NCI-H2227 (cell line): ENCODE results near the gene EP400.
"Not testable (repeated sequence)": the region's sequence is repeated elsewhere in the genome, so short reads cannot be mapped to it uniquely, and the experiment has no call there.

Experiments used
- DNase-seq: peaks from one replicate; lab custom pipeline; 2025; ENCODE audit not compliant: unreplicated experiment; lab: John Stamatoyannopoulos, UW

The EP400 gene

GRCh38 chr12:131948166-131948712 lies 1.5 kb upstream of the EP400 start:
- DNase-seq: no peak

DNA sequence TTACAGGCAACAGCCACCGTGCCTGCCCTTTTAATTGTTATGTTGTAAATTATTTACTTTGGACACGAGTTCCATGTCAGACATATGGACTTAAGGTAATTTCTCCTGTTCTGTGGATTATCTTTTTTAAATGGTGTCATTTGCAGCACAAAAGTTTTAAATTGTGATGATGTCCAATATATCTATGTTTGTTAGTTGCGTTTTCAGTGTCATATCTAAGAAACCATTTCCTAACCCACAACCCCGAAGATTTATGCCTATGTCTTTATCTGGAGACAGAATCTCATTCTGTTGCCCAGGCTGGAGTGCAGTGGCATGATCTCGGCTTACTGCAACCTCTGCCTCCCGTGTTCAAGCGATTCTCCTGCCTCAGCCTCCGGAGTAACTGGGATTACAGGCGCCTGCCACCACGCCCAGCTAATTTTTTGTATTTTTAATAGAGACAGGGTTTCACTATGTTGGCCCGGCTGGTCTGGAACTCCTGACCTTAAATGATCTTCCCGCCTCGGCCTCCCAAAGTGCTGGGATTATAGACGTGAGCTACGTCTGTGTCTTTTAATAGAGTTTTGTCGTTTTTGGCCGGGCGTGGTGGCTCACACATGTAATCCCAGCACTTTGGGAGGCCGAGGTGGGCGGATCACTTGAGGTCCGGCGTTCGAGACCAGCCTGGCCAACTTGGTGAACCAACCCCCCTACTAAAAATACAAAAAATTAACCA lies 870 bp upstream of the EP400 start:
- DNase-seq: not testable (repeated sequence)

- DNase-seq: peak; percentile 68
Measured at GRCh38 chr12:131950182-131950913, 606 bp downstream of the EP400 start.

DNA sequence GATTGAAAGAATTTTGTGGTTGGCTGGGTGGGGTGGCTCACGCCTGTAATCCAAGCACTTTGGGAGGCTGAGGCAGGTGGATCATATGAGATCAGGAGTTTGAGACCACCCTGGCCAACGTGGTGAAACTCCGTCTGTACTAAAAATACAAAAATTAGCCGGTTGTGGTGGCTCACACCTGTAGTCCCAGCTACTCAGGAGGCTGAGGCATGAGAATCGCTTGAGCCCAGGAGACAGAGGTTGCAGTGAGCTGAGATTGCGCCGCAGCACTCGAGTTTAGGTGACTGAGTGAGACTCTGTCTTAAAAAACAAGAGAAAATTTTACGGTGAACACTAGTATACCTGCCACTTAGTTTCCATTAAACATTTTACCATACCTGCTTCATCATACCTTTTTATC lies 4.1 kb downstream of the EP400 start:
- DNase-seq: not testable (repeated sequence)

- not testable (repeated sequence) for DNase-seq
Measured at GRCh38 chr12:131954460-131954859, 4.7 kb downstream of the EP400 start.

DNA sequence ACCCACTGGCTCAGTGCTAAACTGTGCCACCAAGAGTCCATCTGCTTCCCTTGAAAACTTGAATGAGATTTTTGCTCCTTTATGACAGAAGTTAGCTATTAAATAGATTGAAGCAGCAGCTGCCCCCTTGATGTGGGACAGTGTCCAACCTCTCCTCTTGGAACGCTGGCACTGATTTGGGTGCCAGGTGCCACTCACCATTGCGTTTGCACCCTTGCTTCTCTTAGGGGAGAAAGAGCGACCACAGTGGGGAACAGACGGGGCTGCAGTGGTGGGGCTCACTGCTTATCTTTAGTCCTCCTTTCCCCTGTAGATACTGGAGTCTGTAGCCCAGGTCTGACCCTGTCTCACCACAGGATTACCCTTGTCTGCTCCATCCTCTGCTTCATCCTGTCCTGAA lies 9.4 kb downstream of the EP400 start:
- no peak for DNase-seq

- no peak for DNase-seq
Measured at GRCh38 chr12:131959641-131960589, 10.2 kb downstream of the EP400 start.

DNA sequence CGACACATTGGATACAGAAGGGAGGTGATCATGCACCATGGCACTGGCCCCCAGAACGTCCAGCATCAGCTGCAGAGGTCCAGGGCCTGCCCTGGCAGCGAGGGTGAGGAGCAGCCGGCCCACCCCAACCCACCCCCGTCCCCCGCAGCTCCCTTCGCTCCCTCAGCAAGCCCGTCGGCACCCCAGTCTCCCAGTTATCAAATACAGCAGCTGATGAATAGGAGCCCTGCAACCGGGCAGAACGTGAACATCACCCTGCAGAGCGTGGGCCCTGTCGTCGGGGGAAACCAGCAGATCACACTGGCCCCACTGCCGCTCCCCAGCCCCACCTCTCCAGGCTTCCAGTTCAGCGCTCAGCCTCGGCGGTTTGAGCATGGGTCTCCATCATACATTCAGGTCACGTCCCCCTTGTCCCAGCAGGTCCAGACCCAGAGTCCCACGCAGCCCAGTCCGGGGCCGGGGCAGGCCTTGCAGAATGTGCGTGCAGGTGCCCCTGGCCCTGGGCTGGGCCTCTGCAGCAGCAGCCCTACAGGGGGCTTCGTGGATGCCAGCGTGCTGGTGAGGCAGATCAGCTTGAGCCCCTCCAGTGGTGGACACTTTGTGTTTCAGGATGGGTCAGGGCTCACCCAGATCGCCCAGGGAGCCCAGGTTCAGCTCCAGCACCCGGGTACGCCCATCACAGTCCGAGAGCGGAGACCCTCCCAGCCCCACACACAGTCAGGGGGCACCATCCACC lies 11.0 kb downstream of the EP400 start:
- not testable (repeated sequence) for DNase-seq

DNA sequence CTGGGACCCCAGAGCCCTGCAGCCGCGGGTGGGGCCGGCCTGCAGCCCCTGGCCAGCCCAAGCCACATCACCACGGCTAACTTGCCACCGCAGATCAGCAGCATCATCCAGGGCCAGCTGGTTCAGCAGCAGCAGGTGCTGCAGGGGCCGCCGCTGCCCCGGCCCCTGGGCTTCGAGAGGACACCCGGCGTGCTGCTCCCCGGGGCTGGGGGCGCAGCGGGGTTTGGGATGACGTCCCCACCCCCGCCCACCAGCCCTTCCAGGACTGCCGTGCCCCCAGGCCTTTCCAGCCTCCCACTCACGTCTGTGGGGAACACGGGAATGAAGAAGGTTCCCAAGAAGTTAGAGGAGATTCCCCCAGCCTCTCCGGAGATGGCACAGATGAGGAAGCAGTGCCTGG lies 11.6 kb downstream of the EP400 start:
- DNase-seq: not testable (repeated sequence)

- DNase-seq: no peak
Measured at GRCh38 chr12:131962069-131962468, 12.3 kb downstream of the EP400 start.

DNA sequence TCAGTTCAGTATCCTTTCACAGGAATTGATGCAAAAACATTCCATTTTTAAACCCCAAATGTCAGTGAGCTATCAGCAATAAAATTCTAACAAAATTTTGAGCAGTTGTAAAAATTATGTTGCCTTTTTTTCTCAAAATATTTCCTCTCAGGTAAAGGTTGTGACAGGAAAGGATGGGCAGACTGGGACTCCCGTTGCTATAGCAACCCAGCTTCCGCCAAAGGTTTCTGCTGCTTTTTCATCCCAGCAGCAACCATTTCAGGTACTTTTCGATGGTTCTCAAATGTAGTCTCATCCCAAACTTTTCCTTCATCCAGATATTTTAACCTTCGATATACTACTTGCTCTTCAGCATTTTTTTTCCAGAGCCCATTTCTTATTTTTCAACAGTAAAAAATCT lies 13.6 kb downstream of the EP400 start:
- no peak for DNase-seq

GRCh38 chr12:131965073-131965472 lies 15.3 kb downstream of the EP400 start:
- DNase-seq: no peak

GRCh38 chr12:131971226-131971625 lies 21.5 kb downstream of the EP400 start:
- DNase-seq: no peak

DNA sequence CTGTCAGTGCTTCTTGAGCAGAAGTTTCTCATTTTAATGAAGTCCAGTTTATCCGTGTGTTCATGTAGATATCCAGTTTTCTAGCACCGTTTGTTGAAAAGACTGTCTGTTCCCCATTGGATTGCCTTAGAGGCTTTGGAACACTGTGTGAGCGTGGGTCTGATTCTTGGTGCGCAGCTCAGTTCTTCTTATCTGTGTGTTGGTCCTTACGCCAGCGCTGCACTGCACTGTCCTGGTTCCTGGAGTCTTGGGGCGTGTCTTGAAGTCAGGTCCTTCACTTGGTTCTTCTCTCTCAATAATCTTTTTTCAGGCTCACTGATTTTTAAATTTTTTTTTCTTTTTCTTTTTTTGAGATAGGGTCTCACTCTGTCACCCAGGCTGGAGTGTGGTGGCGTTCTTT lies 25.5 kb downstream of the EP400 start:
- no peak for DNase-seq

DNA sequence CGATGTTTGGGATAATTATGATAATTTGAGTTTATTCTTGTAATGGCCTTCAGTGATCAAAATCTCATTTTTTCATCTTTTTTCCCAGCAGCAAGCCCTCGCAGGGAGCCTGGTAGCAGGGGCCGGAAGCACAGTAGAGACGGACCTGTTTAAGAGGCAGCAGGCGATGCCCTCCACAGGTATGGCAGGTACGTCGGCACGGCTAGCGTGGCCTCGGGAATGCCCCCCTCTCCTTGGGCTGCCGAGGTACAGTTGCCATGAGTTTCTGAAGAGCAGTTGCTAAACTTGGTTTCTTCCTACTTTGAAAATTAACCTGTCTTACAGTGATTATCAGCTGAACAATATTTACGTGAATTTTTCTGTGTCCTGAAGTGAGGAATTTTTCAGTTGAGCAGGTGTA lies 29.9 kb downstream of the EP400 start:
- DNase-seq: no peak

DNA sequence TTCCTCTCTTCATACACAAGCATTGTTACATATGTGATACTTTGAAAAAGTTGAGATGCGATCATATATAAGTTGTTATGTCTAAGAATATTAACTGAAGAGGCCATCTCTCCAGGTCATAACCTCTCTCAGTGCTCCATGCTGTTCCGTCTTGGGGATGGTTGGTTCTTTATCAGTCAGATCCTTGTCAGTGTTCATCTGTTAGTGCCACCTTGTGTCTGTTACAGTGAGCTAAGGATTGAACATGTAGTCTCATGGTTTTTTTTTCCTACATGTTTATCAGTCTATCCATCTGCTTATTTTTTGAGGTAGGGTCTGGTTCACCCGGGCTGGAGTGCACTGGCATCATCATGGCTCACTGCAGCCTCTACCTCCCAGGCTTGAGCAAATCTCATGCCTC lies 30.5 kb downstream of the EP400 start:
- DNase-seq: no peak

- DNase-seq: no peak
Measured at GRCh38 chr12:131981388-131981787, 31.6 kb downstream of the EP400 start.

DNA sequence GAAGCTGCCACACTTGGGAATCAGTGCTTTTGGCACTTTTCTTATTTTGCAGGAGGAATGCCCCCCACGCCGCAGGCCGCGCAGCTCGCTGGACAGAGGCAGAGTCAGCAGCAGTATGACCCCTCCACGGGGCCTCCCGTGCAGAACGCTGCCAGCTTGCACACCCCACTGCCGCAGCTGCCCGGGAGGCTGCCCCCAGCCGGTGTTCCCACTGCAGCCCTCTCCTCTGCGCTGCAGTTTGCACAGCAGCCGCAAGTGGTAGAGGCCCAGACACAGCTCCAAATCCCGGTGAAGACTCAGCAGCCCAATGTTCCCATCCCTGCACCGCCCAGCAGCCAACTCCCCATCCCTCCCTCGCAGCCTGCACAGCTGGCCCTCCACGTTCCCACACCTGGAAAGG lies 32.3 kb downstream of the EP400 start:
- DNase-seq: no peak

- DNase-seq: no peak
Measured at GRCh38 chr12:131983026-131983425, 33.3 kb downstream of the EP400 start.

DNA sequence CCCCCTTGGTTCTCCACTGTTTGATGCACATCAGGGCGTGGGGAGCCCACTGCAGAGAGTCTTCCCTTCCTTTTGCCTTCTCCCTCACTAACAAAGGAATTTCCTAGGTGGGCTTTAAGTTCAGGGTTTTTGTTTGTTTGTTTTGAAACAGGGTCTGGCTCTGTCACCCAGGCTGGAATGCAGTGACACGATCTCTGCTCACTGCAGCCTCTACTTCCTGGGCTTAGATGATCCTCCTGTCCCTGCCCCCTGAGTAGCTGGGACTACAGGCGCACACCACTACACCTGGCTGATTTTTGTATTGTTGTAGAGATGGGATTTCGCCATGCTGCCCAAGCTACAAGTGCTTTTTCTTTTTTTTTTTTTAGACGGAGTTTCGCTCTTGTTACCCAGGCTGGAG lies 33.8 kb downstream of the EP400 start:
- no peak for DNase-seq

GRCh38 chr12:131984334-131984733 lies 34.6 kb downstream of the EP400 start:
- DNase-seq: no peak
